ENCODE results near the gene SYDE2.
"Not testable (repeated sequence)": the region's sequence is repeated elsewhere in the genome, so short reads cannot be mapped to it uniquely, and the experiment has no call there.

The SYDE2 gene

DNA sequence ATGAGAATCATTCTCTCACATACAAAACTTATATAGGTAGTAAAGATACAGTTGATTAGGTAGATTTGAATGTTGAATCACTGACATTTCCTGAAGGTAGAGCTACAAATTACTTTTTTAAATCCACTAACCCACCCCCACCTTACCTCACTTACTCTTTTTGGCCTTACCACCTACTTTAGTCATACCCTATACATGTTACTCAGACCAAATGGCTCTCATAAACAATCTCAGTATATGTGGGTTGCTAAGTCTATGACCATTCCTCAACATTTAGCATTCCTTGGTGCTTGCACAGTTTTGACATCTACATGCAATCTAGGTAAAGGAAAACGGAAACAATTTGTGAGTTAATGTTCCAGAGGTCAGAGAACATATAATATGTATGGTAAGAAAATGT lies 26.3 kb downstream of the SYDE2 start:
- DNase-seq (ENCODE audit: low read depth) = peak; percentile 10

DNA sequence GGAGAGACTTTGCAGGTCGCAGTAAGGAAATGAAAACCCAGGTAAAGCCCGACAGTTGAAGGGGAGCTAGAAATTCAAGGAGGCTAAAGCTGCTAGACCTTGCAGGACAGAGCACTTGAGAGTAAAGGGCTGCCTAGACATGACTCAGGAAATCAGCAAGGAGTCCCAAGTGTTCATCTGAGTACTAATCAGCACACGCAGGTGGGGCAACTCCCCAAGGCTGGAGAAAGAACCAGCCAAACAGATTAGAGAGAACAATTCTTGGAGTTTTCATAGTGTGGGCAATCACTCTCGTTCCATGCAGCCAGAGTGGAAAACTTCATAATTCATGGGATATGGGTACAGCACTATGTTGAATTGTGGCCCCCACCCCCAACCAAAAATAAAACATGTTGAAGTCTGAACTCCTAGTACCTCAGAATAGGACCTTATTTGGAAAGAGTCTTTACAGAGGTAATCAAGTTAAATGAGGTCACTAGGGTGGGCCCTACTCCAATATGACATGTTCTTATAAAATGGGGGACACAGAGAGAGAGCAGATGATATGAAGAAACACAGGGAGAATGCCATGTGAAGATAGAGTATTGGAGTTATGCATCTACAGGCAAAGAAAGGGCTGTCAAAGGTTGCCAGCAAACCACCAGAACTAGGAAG lies 28.0 kb downstream of the SYDE2 start:
- no peak for DNase-seq (ENCODE audit: low read depth)

GRCh38 chr1:85171721-85172120 lies 29.1 kb downstream of the SYDE2 start:
- no peak for DNase-seq (ENCODE audit: low read depth)

DNA sequence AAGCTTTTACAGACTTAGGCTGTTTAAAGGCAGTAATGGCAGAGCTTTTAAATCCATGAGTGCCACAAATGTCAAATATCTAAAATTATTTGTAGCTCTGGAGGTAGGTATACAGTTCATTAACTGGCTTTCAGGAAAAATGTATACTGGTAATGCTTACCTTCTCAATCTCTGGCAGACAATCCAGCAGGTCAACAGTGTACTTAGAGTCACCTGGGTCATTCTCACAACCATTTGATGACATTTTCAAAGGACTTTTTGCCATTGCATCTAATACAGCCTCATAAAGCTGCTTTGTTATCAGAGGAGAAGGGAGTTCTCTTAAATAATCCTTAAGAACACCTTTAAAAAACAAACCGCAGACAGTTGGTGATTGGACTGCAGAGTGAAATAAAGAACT lies 31.9 kb downstream of the SYDE2 start:
- DNase-seq (ENCODE audit: low read depth) = no peak

DNA sequence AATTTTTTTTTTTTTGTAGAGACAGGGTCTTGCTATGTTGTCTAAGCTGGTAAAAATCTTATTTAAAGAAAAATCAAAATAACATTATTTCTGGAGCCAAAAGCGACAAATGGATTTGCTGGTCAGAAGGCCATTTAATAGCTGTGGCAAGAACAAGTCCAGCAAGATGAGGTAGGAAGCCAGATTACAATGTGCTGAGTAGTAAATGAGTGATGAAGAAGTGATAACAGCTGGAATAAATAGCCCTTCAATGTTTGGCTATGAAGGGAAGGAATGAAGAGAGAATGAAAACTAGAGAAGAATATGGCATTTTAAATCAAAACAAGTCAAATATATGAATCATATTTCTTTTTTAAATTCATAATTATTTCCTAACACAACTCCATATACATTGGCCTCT lies 34.5 kb downstream of the SYDE2 start:
- no peak for DNase-seq (ENCODE audit: low read depth)

DNA sequence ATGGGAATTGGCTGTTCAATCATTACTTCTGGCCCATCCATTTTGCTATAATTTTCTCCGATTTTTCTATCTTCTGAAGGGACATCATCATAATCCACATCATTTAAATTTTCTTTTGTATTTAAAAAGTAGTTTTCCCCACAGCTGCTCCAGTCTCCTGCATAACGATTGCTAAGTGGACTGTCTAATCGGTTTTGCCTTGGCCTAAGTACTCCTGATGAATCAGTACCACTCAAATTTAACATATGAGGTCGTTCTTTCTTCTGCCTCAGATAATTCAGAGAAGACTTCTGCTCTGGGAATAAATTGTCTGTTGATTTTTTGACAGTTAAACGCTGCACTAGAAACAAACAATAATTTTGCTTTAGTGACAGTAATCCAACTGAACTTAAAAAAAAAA lies 41.9 kb downstream of the SYDE2 start:
- DNase-seq (ENCODE audit: low read depth) = no peak

- no peak for DNase-seq (ENCODE audit: low read depth)
These were observed 43.4 kb downstream of the SYDE2 start for GRCh38 chr1:85157436-85157835.

DNA sequence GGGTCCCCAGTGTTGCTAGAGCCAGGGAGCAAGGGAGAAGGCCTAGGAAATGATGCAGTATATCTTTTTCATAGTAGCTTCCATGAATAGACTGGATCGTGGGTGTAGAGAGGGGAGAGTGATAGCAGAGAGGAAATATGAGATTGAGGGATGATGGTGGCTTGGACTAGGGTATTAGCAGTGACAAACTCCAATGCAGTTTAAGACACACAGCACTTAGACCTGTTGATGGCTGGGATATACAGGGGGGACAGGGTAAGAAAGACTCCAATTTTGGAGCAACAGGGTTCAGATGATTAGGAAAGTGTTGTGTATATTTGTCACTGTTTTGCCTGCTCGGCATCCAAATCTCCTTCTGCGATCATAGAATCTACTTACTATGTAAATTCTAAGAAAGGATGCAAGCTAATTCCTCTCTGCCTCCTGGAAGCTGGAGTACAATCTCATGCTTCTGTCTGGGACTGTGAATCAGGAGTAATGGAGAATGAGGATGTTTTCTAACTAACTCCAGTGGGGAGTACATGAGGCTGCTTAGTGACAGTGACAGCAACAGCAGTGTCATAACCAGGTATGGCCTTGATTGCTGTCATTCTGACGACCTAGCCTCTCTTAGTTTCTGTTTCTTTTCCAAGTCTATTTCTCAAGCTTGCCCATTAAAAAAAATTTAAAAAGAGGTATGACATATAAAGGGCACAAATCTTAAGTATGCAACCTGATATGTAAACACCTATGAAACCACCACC lies 47.5 kb downstream of the SYDE2 start:
- DNase-seq (ENCODE audit: low read depth) = no peak

DNA sequence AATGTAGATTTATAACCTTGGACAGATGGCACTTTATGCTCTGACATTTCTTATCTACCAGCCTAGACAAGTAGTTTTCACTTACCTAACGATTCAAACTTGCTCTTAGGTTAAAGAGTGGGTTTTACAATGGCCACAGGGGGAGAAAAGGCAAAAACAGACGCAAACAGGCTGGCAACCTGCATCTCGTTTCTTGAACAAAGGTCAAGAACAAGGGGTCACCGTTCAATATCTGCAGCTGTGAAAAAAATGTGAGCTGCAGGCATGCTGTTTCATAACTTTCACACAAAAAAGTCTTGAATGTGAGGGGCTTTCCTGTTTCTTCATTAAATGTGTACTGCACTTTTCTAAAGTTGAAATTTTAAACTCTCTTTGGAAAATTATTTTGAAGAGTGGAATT lies 49.4 kb downstream of the SYDE2 start:
- no peak for DNase-seq (ENCODE audit: low read depth)

- no peak for DNase-seq (ENCODE audit: low read depth)
These were observed 51.0 kb downstream of the SYDE2 start for GRCh38 chr1:85149805-85150204.

DNA sequence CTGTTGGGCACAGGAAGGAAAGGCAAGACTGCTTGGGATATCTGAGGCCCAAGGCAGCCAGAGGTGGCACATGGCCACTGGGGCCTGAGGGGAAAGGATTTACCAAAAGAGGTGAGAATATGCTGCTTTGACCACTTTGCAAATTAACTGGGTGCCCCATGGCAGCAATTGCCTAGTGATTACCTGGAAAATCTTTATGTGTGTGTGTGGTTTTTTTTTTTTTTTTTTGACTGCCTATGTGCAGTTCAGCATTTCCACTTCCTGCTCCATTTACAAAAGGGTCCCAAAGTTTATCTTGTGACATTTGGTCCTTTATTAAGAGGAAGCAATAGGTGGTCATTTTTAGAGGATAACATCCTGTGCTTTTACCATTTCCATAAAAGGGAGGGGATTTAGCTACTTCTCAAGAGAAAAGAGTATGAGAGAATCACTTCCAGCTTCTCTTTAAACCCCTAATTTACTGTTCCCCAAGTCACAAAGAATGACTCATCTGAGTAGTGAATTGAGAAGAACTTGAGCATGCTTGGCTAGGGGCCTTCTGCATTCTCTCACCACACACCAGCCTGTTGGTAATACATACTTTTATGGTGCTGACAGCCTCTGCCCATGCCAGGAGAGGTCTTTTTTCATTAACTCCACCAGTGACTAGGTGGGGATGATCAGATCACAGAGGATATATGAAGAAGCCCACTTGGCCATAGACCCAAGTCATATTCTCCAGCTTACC lies 52.1 kb downstream of the SYDE2 start:
- DNase-seq (ENCODE audit: low read depth) = peak; percentile 8

- peak; percentile 43 for DNase-seq (ENCODE audit: low read depth)
These were observed 53.9 kb downstream of the SYDE2 start for GRCh38 chr1:85146972-85147359.

DNA sequence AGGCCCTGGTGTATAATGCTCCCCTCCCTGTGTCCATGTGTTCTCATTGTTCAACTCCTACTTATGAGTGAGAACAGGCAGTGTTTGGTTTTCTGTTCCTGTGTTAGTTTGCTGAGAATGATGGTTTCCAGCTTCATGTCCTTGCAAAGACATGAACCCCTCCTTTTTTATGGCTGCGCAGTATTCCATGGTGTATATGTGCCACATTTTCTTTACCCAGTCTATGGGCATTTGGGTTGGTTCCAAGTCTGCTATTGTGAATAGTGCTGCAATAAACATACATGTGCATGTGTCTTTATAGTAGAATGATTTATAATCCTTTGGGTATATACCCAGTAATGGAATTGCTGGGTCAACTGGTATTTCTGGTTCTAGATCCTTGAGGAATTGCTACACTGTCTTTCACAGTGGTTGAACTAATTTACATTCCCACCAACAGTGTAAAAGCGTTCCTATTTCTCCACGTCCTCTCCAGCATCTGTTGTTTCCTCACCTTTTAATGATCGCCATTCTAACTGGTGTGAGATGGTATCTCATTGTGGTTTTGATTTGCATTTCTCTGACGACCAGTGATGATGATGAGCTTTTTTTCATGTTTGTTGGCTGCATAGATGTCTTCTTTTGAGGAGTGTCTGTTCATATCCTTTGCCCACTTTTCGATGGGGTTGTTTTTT lies 54.4 kb downstream of the SYDE2 start:
- DNase-seq (ENCODE audit: low read depth) = not testable (repeated sequence)

GRCh38 chr1:85144351-85144750 lies 56.5 kb downstream of the SYDE2 start:
- DNase-seq (ENCODE audit: low read depth) = no peak

GRCh38 chr1:85142753-85143152 lies 58.1 kb downstream of the SYDE2 start:
- no peak for DNase-seq (ENCODE audit: low read depth)

GRCh38 chr1:85138439-85138838 lies 62.4 kb downstream of the SYDE2 start:
- DNase-seq (ENCODE audit: low read depth) = not testable (repeated sequence)

DNA sequence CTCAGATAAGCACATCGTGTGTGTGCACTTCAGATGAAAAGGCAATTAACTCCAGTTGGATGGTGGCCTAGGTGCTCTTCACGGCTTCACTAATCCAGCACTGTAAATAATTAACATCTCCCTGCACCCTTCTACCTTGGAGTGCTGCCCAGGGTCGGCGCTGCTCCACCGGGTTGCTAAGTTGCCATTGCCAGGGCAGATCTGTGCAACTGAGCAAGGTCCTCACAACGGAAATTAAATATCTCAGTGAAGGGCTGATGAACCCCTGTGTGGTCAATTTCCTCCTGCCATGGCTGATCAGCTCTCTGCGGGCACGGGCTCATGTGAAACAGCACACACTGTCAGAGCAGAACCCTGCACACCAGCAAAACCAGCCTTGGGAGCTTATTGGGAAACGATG lies 63.2 kb downstream of the SYDE2 start:
- no peak for DNase-seq (ENCODE audit: low read depth)

DNA sequence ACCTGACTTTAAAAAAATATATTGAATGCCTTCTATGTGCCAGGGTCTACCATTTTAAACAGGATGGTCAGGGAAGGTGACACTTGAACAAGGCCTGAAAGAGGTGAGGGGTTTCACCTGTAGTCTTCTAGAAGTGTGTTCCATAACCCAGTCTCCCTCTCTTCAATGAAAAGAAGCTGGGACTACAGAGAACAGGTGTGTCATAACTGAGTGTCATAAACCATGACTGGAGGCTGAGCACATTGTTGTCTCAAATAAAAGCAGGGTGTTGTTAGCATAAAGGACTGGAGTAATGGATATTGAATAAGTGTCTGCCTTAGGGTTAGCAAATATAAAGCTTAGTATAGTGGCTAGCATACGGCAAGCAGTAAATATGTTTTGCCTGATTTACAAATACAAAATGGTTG lies 65.4 kb downstream of the SYDE2 start:
- DNase-seq (ENCODE audit: low read depth) = peak; percentile 13

DNA sequence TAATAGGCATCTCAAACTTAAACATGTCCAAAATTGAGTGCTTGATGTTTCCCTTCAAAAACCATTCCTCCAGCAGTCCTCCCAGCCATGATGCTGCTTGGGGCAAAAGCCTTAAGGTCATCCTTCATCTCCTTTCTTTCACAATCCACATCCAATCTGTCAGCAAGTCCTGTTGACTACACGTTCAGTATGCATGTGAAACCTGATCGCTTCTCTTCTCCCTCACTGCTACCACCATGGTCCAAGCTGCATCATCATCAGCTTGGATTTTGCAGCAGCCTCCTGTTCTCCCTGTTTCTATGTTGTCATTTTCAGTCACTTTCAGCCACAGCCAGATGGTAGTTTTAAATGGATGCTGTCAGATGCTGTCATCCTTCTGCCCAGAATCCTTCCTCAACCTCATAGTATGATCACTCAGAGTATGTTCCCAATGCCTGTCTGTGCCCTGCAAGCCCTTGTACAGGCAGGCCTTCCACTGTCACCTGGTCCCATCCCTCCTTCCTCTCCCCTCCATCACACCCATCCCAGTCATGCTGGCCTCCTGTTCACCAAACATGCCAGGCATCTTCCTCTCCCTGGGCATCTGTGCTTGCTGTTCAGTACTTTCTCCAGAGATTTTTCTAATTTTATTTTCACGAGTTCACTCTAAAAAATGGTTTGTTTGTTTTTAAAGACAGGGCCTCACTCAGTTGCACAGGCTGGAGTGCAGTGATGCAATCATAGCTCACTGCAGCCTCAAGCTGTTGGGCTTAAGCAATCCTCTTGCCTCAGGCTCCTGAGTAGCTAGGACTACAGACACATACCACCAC lies 66.0 kb downstream of the SYDE2 start:
- peak; percentile 43 for DNase-seq (ENCODE audit: low read depth)

DNA sequence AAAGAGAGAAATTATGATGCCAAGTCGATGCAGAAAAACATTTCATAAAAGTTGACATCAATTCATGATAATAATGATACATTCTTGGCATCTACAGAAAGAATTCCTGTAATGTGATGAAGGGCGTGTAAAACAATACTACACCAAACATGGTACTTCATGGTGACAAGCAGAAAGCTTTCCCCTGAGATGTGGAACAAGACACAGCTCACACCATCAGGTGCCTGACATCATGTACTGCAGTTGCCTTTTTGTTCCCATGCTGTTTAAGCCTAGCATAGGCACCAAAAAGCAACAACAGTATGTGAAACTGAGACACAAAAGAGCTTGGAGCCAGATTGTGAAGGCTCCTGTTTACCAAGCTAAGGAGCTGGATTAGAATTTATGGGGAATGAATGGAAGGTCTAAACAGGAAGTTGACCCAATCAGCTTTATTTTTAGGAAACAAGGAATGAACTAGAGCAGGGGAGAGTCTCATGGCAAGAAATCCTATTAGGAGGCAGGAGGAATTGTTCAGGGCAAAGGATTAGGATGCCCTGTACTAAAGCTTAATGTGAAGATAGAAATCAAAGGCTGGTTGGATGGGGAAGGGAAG lies 67.2 kb downstream of the SYDE2 start:
- no peak for DNase-seq (ENCODE audit: low read depth)

- DNase-seq (ENCODE audit: low read depth) = peak; percentile 54
These were observed 68.6 kb downstream of the SYDE2 start for GRCh38 chr1:85132078-85132720.

All from ELR (cell line).